ENCODE data around the gene ING1.
"Not testable (repeated sequence)": the region's sequence is repeated elsewhere in the genome, so short reads cannot be mapped to it uniquely, and the experiment has no call there.

The ING1 gene

DNA sequence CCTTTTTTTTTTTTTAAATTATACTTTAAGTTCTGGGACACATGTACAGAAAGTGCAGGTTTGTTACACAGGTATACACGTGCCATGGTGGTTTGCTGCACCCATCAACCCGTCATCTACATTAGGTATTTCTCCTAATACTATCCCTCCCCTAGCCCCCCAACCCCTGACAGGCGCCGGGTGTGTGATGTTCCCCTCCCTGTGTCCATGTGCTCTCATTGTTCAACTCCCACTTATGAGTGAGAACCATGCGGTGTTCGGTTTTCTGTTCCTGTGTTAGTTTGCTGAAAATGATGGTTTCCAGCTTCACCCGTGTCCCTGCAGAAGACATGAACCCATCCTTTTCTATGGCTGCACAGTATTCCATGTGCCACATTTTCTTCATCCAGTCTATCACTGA, 17.7 kb upstream of the ING1 start:
- DNase-seq (ENCODE audit: low spot score) = not testable (repeated sequence)

DNA sequence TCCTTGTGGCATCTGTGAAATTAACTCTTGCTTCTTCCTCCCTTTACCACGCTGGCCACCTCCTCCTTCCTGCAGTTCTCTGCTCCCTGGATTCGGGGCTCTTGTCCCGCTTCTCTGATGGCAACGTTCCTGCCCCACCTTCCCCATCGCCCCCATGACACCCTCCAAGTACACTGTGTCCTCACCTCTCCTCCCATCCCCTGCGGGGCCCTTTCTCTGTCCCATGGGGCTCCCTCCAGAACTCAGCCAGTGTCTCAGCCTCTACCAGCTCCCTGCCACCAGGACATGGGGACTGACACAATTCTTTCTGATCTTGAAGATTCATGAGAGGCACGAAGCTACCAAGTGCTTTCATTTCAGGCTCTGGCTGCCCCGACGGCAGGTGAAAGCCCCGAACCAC, 16.7 kb upstream of the ING1 start:
- no peak for DNase-seq (ENCODE audit: low spot score)

DNA sequence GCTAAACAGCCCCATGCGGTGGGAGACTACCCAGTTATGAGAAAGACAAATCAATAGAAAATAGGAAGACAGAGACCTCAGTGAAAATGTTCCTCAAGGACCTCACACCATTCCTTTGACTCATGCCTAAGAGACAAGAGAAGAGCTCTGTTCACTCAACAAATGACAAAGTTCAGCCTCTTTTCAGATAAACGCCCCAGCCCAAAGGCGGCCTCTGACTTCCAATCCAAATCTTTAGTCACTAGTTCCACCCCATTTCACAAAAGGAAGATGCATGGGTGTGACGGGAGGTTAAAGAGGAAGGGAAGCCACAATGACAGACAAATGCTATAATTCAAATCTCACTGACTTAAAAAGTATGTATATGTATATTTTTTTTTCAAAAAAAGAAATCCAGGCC, 15.7 kb upstream of the ING1 start:
- DNase-seq (ENCODE audit: low spot score) = no peak

DNA sequence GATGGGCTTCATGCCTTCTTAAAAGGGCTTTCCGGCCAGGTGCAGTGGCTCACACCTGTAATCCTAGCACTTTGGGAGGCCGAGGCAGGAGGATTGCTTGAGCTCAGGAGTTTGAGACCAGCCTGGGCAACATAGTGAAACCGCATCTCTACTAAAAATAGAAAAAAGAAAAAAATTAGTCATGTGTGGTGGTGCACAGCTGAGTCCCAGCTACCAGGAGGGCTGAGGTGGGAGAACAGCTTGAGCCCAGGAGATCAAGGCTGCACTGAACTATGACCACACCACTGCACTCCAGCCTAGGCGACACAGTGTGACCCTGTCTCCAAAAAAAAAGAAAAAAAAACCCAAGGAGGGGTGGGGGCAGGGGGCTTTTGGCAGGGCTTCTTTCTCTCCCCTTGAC, 14.8 kb upstream of the ING1 start:
- no peak for DNase-seq (ENCODE audit: low spot score)

DNA sequence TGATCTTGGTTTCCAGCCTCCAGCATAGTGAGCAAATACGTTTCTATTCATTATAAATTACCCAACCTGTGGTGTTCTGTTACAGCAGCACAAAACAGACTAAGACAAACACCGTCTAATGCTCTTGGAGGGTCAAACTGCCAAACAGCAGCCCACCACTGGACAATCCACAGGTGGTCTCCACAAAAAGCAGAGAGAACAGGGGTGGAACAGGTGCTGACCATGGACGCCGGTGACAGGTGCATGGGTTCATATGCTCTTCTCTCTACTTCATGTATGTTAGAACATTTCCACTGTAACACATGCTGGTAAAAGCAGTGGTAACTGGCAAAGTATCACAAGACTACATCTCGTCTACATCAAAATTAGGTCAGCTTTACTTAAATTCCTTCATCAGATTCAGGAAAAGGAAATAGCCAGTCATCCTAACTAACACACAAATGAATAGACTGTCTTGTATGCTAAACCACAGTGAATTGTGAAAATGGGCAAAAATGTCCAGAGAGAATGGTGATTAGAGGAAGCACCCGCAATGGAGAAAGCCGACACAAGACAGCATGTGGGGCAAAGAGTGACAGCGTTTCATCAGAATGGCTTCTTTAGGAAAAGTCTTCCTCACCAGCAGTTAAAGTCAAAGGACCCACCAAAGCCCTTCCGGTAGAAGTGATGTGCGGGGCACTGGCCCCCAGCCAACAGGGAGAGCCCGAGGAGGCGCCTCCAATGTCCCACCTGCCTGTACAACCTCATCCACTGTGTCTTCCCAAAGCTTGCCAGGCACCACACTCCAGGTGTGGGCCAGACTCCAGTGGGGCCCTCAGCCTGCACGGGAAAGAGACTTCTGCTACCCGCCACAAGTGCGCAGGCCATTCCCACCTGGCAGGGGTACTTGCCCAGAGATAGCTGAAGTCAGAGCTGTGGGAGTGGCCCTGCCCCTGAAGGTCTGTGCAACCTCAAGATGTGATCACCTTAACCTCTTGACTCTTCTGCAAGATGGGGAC, 14.1 kb upstream of the ING1 start:
- DNase-seq (ENCODE audit: low spot score) = no peak

DNA sequence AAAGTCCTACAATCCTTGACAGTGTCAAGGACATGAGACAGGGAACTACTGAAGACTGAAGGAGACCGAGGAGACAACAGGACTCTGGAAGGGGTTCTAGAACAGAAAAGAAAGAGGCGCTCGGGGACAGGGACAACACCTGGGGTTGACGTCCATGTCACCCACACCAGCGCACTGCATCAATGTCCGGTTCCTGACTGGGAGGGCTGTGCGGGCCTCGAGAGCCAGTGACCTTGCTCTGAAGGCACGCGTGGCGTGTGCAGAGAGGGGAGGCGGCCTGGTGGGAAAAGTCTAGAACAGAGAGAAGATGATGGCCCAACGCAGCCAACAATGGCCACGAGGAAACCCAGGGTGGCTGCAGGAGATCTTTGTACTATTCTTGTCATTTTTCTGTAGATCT, 13.3 kb upstream of the ING1 start:
- DNase-seq (ENCODE audit: low spot score) = no peak

DNA sequence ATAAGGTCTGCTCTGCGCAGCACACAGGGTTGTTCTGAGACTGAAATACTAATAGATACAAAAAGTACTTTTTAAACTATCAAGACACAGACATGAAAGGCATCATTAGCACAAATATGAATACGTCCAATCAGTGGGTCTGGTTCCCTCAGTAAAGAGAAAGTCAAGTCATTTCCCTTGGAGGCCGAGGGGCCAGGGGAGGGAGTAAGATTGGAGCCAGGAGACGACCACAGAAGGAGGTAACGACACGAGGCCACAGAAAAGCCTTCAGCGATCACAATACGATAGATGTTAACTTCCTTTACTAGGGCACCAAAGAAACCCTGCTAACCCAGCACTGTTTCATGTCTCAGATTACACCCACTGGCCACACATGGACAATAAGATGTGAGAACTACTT, 12.9 kb upstream of the ING1 start:
- no peak for DNase-seq (ENCODE audit: low spot score)

DNA sequence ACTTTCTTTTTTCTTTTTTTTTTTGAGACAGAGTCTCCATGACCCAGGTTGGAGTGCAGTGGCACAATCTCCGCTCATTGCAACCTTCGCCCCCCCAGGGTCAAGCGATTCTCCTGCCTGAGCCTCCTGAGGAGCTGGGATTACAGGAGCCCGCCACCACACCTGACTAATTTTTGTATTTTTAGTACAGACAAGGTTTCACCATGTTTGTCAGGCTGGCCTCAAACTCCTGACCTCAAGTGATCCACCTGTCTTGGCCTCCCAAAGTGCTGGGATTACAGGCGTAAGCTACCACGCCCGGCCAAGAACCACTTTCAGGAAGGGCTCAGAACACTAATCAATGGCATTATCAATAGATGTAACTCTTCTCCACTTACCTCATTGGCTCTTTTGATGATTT, 12.4 kb upstream of the ING1 start:
- DNase-seq (ENCODE audit: low spot score) = not testable (repeated sequence)

DNA sequence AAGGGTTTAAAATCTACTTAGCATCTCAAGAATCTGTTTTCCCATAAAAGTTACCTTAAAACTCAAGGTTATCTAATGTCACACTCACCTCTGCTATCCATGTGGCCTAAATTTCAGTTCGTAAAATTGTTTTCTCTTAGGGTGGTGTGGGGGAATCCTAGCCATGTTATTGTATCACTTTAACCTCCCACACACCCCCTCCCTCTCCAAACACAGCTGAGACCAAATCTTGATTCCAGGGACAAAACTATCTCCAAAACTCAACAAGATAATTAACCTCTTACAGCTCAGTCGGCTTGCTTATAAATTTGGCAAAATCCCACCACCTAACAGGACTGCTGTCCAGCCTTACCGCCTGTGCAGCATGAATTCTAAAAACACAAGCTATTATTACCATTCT, 11.4 kb upstream of the ING1 start:
- no peak for DNase-seq (ENCODE audit: low spot score)

DNA sequence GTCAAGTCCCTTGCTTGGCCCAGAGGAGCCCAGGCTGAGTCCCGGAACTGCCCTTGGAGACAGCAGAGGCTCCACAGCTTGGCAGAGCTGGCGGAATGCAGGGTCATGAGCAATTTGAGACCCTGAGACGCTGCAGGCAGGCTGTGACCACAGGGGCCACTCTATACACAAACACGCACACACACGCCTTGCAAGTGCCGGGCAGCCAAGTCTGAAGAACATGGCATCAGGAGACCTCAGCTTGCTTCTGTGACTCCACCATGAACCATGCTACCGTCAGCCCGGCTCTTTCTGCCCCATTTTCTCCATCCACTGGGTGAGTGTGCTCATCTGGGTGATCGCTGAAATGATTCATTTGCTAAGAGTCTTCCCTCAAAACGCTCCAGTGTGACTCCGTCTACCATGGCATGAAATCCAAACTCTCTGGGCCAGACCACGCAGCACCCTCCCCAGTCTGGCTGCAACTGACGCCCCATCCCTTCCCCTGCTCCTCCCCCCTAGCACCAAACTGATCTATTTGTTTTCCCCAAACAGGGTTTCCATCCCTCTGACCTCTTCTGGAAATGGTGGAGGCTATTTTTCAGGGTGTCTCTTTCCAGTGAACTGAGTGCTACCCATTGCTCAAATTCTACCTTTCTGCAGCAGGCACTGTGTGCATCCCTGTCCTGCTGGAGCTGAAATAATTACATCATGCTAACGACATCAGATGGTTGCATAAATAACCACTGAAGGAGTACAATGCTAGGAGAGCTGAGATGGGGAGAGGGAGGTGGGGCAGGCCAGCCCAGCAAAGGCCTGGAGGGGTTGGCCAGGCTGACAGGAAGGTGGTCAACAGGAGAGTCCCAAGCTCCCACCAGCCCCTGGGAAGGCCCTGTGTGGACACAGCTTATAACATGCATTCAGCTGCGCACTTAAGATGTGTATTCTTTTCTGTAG, 10.6 kb upstream of the ING1 start:
- DNase-seq (ENCODE audit: low spot score) = peak; percentile 27

DNA sequence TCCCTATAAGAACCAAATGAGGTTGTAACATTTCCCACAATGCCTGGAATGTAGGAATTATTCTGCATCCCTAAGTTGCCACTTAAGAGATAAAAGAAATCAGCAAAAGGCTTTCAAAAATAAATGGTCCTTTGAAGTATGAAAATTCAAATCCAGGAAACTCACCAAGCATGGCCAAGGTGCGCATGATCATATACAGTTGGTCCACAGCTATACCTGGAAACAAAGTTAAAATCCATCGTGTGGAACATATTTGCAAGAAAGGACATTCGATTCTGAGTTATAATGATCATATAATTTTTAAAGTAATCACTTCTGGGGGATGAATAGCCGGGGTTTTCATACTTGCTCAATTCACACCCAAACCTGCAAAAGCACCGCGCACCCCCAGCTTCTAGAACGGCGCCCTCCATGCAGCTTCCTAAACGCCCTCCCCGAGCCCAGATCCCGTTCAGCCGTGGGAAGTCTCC, 8.1 kb upstream of the ING1 start:
- no peak for DNase-seq (ENCODE audit: low spot score)

DNA sequence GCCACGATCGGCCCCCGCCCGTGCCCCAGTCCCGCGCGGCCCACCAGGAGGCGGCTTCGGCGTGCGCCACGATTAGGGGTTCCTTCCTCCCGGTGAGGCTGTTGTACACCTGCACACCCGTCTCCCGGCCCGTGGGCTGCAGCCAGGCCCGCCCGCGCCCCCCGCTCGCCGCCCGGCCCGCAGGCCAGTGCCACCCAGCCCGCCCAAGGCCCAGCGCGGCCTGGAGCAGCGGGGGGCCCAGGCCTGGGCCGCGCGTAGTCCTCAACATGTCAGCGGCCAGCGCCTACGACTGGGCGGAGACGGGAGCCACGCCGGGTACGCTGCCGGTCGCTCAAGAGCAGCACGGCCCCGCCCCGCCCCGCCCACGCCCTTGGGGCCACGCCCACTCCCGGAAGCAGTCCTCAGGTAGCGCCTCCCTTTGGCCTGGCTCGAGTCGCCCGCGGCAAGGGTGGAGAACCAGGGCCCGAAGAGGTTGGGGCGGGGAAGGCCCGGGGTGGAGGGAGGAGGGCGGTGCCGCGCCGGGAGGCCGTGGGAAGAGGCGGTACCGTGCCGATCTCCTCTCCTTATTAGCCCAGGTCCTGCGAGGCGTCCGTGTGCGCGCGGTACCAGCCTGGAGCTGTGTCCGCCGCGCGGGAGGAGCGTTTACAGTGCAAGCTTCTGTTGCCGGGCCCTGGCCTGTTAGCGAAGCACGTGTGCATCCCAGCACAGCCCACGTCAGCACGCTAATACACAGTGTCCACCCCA, 7.5 kb upstream of the ING1 start, which contains the start of gene CARS2:
CARS2 (minus strand) TSS at position 291 of the 744 bp plus-strand sequence; CDS start at position 268, 23 bp downstream.
- peak; percentile 95 for DNase-seq (ENCODE audit: low spot score)

DNA sequence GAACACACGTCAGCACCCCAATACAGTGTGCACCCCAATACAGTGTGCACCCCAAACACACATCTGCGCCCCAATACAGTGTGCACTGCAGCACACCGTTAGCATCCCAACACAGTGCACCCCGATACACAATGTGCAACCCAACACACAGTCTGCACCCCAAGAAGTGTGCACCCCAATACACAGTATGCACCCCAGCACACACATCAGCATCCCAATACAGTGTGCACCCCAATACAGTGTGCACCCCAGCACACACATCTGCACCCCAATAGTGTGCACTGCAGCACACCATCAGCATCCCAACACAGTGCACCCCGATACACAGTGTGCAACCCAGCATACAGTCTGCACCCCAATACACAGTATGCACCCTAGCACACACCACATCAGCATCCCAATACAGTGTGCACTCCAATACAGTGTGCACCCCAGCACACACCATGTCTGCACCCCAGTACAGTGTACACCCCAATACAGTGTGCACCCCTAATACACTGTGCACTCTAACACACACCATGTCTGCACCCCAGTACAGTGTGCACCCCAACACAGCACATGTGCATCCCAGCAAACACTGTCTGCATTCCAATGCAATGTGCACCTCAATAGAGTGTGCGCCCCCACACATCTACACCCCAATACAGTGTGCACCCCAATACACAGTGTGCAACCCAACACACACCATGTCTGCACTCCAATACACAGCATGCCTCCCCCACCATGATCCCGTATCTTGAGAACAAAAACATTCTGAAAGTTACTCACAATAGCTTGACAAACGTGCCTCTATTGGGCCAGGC, 6.7 kb upstream of the ING1 start:
- no peak for DNase-seq (ENCODE audit: low spot score)

DNA sequence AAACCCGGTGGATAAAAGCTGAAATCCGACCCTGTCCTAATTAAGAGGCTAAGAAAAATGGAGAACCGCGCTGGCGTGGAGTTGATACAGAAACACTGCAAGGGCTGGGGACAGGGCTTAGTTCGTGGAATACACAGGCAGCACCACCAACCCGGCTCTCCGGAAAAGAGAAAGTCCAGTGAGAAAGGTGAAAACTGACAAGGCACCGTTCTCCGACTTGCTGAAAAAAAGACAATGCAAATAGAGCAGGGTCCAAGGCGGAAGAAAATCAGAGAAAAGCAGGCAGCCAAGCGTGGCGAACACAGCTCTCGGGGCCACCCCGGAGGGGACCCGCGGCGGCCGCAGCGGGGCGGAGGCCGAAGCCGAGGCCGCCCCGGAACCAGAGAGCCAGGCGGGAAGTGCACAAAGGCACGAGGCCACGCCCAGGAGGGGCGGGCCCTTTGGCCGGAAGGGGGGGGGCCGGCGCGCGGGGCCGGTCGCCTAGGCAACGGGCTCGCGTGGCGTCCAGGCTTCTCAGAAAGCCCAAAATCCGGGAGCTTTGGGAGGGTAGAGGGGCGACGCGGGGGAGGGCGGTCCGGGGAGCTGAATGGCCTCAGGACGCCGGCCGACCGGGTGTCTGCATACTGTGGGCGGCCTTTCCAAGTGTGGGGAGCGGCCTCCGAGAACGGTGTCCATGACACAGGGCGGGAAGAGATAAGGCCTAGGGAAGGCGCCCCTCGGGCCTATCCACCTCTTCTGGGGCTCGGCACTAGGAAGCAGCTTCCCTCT, 1.2 kb upstream of the ING1 start:
- DNase-seq (ENCODE audit: low spot score) = peak; percentile 95

DNA sequence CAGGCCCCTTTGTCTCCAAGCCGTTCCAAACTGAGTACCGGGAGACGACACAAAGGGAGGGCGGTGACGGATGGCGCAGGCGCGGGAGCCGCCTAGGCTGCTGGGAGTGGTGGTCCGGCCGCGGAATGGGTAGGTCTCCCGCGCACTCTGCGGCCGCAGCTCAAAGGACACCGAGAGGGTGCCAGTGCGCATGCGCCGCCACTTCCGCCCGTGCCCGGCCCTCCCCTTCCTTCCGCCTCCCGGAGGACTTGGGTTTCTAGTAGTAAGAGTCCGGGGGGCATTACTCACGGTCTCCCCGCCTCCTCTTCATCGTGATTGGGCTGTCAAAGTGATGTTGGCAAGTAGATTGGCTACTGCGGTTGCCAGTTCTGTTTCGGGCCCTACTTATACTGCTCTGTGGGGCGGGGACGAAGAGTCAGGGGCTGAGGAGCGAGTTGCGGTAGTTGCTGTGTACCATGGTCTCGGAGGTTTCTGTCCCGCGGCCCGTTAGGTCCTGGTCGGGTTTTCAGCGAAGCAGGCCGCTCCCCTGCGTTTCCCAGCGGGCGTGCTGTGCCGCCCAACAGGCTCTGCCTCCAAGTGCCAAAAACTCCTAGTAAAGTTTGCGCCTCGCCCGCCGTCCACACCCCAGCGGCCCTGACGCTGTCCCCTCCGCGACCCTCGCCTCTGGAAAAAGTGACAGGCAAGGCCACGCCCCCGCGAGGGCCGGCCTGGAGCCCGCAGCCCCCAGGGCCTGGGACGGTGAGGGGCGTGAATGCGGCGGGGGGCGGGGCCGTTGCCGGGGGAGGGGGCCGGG, 455 bp upstream of the ING1 start:
- peak; percentile 98 for DNase-seq (ENCODE audit: low spot score)

DNA sequence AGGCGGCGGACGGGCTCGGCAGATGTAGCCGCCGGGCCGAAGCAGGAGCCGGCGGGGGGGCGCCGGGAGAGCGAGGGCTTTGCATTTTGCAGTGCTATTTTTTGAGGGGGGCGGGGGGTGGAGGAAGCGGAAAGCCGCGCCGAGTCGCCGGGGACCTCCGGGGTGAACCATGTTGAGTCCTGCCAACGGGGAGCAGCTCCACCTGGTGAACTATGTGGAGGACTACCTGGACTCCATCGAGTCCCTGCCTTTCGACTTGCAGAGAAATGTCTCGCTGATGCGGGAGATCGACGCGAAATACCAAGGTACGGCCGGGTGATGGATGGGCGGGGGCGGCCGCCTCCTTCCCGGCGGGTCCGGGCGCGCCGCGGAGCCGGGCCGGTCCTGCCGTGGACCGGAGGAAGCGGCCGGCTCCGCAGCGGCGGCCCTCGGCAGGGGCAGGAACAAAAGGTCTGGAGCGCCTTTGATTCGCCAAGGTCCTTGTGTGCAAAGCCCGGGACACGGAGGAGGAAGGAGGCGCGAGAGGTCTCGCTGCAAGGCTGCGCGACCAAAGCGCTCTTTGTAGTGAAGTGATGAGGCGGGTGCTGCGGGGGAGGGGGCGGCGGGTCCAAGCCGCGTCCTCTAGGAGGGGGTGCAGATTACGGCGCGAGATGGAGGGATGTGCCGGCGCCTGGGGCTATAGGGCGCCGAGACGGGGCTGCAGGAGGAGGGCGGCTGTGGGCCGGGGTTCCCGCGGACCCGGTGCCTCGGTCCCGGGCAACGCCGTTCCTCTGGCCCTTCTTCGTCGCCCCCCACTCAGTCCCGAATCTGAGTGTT, 689 bp downstream of the ING1 start:
- peak; percentile 33 for DNase-seq (ENCODE audit: low spot score)

DNA sequence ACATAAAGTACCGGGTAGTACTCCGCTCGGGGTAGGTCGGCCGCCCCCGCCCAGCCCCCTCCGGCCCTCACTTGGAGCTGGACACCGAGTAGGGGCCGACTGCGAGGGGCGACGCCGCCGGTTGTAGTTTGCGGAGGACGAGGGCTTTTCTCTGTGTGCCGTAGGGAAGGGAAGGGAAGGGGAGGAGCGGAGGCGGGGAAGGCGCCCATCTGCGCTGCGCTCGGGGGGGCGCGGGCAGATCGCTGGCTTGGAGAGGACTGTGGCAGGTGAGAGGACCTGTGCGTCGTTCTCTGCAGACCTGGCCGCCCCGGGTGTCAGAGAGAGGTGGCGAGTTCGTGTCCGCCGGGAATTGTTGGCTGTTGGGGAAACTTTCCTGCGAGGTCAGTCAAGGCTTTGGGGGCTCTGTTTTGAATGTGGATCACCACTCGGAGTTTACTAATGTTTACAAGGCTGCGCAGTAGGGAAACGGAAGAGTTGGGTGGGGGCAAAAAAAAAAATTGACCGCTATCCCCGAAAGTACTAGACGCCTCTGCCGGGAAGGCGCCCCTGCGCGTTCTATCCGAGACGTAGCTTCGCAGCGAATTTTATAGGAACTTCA, 1.4 kb downstream of the ING1 start:
- DNase-seq (ENCODE audit: low spot score) = no peak
